ENCODE measurements around the gene CD36. TPM values are rescaled to one million over a fixed set of nuclear protein-coding genes. Genes with fewer than 3 reads are reported as not detected.

Gene CD36
- total and polyA plus RNA-seq, 10 of the 15 experiments (the other 5 are each of a cell fraction or from before 2014, with no cell fraction given), result 0.20 to 283 (median 172) TPM

- SMC1A ChIA-PET (ENCODE audit: uncharacterized antibody, unreplicated experiment), result interaction anchor here (0.6 kb wide), 1 partner anchor 155 kb away, joined by 3 read pairs; no protein-coding TSS in a partner anchor
- no peaks in the 10 kb centered on the region for H4K20me1 ChIP-seq (ENCODE audit: control insufficient read depth, insufficient read depth)
- peaks cover 3% of the 10 kb centered on the region; the same call in 1 of the 2 replicates for H3K4me1 ChIP-seq (ENCODE audit: control insufficient read depth, insufficient read depth, low read length)
- TF ChIP-seq BACH1 (IDR thresholded peaks at IDR 0.05; ENCODE audit: borderline replicate concordance) (no peak), NFIC (IDR thresholded peaks at IDR 0.05; ENCODE audit: low read depth, low read length) (no peak), SKIL (IDR thresholded peaks at IDR 0.05; ENCODE audit: low read depth, poor library complexity, severe bottlenecking) (no peak), E2F4 (IDR thresholded peaks at IDR 0.05; ENCODE audit: low read depth, low read length) (no peak), IKZF1 (conservative IDR thresholded peaks at IDR 0.05) (no peak), SUZ12 (IDR thresholded peaks at IDR 0.05; ENCODE audit: unreplicated experiment) (no peak), USF2 (IDR thresholded peaks at IDR 0.05; ENCODE audit: borderline replicate concordance, low read depth, low read length) (no peak), ETV6 (conservative IDR thresholded peaks at IDR 0.05 in 1 of 2, IDR thresholded peaks at IDR 0.05 in 1 of 2; ENCODE audit: borderline replicate concordance in 1 of 2, low read depth in 1 of 2) (no peak), USF1 (IDR thresholded peaks at IDR 0.05; ENCODE audit: borderline replicate concordance, extremely low read length, insufficient read depth, low read depth, low read length) (no peak), RB1 (IDR thresholded peaks at IDR 0.05; ENCODE audit: borderline replicate concordance) (no peak), PAX8 (IDR thresholded peaks at IDR 0.05) (no peak), CHD2 (IDR thresholded peaks at IDR 0.05; ENCODE audit: borderline replicate concordance, low read depth, low read length) (no peak), MYC (IDR thresholded peaks at IDR 0.05; ENCODE audit: insufficient read depth, insufficient read length, insufficient replicate concordance, low read length, severe bottlenecking) (no peak)
- intact Hi-C loops (cut with micrococcal nuclease; ENCODE audit: unreplicated experiment) (no loop called here), in situ Hi-C loops (cut with MboI) (no loop called here)
- H2AFZ ChIP-seq (ENCODE audit: control insufficient read depth, low read depth, low read length), result no peak overlapping the region
- H3K36me3 ChIP-seq (ENCODE audit: control insufficient read depth in 2 of 2, insufficient read depth in 2 of 2, low read length in 1 of 2), result no peaks in the 10 kb centered on the region
- POLR2A ChIA-PET, result no interaction called here
- CTCF ChIA-PET, result no interaction called here
- BruUV-seq (replicated peaks), result no TSS peak
- no peak overlapping the region for H3K4me2 ChIP-seq (ENCODE audit: control insufficient read depth, insufficient read depth)
- H3K27me3 ChIP-seq (replicated peaks in 1 of 2; ENCODE audit: control insufficient read depth in 2 of 2, insufficient read depth in 2 of 2, low read length in 1 of 2), result no peaks in the 10 kb centered on the region
- FAIRE-seq (no peak), ATAC-seq (no peak), DNase-seq (ENCODE audit: low read depth, low spot score) (no peak)
- H3K9me3 ChIP-seq (replicated peaks; ENCODE audit: control insufficient read depth, insufficient read depth, low read length), result no peaks in the 10 kb centered on the region; the same call in 2 of the 3 replicates
- H3K27ac ChIP-seq (ENCODE audit: control insufficient read depth, insufficient read depth), result no peak overlapping the region
- H3K79me2 ChIP-seq (ENCODE audit: control insufficient read depth, insufficient read depth, low read length), result no peaks in the 10 kb centered on the region
- WGBS (ENCODE audit: insufficient coverage, insufficient replicate concordance, low lambda C conversion rate, missing lambda C conversion rate), result 18% methylated on average over 2 of the region's 2 CpGs
- H3K4me3 ChIP-seq, result no peak overlapping the region
- no peak overlapping the region for H3K9ac ChIP-seq (ENCODE audit: control insufficient read depth, insufficient read depth, low read length)
- RAD21 ChIA-PET (ENCODE audit: unreplicated experiment), result no interaction called here
Observed at GRCh38 chr7:80634505-80634904, 3.9 kb upstream of the CD36 start.
